T-helper 2 cell treated with Interferon-gamma antibody and Interleukin-4, amounts not matched to agents 5 μg/mL and 100 μg/mL, for 36 hours (primary cell): Measurements from ENCODE around the gene PLAGL2.

Experiments used
- DNase-seq: peaks from one replicate; pipeline ENCODE4 v3.0.0; 2021; ENCODE audit warnings: low spot score
- H3K27ac Mint-ChIP-seq: one replicate; pipeline ENCODE4 v1.8.0; 2021; ENCODE audit warnings: mild to moderate bottlenecking, mixed read lengths
- H3K27me3 Mint-ChIP-seq: one replicate; pipeline ENCODE4 v1.8.0; 2021; ENCODE audit warnings: low read depth, mixed read lengths
- H3K36me3 Mint-ChIP-seq: one replicate; pipeline ENCODE4 v1.8.0; 2021; ENCODE audit warnings: low read depth, mixed read lengths
- H3K4me1 Mint-ChIP-seq: one replicate; pipeline ENCODE4 v1.8.0; 2021; ENCODE audit warnings: low read depth, mixed read lengths
- H3K4me3 Mint-ChIP-seq: one replicate; pipeline ENCODE4 v1.8.0; 2022; ENCODE audit warnings: mild to moderate bottlenecking, moderate library complexity, mixed read lengths
- H3K9me3 Mint-ChIP-seq: one replicate; pipeline ENCODE4 v1.8.0; 2021; ENCODE audit warnings: mixed read lengths

Gene PLAGL2

DNA sequence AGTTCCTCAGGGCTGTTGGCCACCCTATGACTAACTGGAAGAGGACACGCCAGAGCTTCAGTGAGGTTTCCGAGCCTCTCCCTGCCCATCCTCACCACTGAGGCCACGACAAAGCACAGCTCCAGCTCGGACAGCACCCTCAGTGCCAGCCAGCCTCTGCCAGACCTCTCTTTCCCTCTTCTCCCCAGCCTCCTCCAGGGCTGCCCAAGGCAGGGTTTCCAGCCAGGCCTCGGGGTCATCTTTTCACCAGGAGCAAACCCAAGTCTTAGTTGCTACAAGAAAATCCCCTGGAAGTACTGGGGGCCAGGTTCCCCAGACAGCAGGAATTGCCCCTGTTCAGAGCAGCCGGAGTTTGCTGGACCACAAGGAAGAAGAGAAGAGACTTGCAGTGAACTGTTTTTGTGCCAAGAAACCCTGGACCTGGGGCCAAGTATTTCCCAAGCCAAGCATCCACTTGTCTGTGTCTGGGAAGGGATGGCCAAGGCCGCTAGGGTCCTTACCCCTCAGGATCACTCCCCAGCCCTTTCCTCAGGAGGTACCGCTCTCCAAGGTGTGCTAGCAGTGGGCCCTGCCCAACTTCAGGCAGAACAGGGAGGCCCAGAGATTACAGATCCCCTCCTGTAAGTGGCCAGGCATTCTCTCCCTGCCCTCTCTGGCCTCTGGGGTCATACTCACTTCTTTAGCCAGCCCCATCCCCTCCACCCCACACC is 41.6 kb downstream of the PLAGL2 start:
- no peaks in the 10 kb centered on the region for H3K27me3 Mint-ChIP-seq
- H3K4me1 Mint-ChIP-seq, result no peaks in the 10 kb centered on the region
- H3K9me3 Mint-ChIP-seq, result no peaks in the 10 kb centered on the region
- no peak for DNase-seq
- H3K36me3 Mint-ChIP-seq, result peaks cover 30% of the 10 kb centered on the region
- H3K27ac Mint-ChIP-seq, result no peak overlapping the region
- H3K4me3 Mint-ChIP-seq, result no peak overlapping the region

- Mint-ChIP-seq H3K27ac (no peak overlapping the region), H3K4me3 (no peak overlapping the region), H3K9me3 (no peaks in the 10 kb centered on the region), H3K27me3 (no peaks in the 10 kb centered on the region), H3K4me1 (no peaks in the 10 kb centered on the region), H3K36me3 (peaks cover 30% of the 10 kb centered on the region)
- DNase-seq, result no peak
Measured at GRCh38 chr20:32164984-32165735, 42.4 kb downstream of the PLAGL2 start.

DNA sequence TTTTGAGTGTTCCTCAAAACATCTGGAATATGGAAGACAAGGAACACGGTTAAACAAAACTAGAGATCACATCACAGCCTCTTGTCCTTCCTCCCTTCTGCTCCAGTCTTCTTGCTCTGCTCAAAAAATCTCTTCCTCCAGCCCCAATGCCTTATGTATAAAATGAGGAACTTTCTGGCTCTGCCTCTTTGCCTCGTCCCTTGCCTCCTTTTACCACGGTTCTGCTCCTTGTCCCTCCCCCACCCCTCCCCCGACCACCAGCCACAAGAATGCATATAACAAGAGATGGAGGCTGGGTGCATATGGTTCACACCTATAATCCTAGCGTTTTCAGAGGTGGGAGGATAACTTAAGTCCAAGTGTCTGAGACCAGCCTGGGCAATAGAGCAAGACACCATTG is 43.6 kb downstream of the PLAGL2 start:
- no peaks in the 10 kb centered on the region for H3K27me3 Mint-ChIP-seq
- no peaks in the 10 kb centered on the region for H3K9me3 Mint-ChIP-seq
- no peak overlapping the region for H3K27ac Mint-ChIP-seq
- no peaks in the 10 kb centered on the region for H3K4me1 Mint-ChIP-seq
- no peak overlapping the region for H3K4me3 Mint-ChIP-seq
- peaks cover 32% of the 10 kb centered on the region for H3K36me3 Mint-ChIP-seq
- DNase-seq, result no peak

DNA sequence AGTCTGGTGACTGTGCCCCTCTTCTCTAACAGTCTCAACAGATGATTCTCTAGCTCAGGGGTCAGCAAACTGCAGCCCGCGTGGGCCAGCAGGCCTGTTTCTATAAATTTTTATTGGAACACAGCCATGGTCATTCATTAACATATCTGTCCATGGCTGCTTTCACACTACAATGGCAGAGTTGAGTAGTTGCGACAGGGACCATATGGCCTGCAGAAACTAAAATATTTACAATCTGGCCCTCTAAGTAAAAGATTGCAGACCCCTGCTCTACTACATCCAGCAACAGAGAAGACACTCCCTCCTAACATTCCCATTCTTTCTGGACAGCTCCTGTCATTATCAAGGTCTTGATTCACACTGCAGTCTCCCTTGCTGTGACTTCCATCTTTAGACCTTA is 45.2 kb downstream of the PLAGL2 start:
- Mint-ChIP-seq H3K4me1 (no peaks in the 10 kb centered on the region), H3K27me3 (no peaks in the 10 kb centered on the region), H3K27ac (no peak overlapping the region), H3K36me3 (peaks cover 36% of the 10 kb centered on the region), H3K9me3 (no peaks in the 10 kb centered on the region), H3K4me3 (no peak overlapping the region)
- no peak for DNase-seq

DNA sequence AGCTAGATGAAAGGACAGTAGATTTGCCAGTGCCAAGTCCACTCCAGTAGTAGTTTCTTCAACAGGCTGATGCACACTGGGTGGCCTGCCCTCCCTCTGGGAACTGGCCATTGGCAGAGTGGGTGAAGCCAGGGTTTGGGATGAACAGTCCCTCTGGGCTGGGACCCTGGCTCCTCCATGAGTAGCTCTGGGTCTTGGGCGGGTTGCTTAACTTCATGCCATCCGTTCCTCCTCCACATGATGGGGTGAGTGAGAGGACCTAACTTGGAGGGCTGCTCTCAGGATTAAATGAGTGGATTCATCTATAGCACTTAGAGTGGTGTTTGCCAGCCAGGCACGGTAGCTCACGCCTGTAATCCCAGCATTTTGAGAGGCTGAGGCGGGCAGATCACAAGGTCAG is 47.2 kb downstream of the PLAGL2 start:
- DNase-seq, result no peak
- Mint-ChIP-seq H3K27me3 (no peaks in the 10 kb centered on the region), H3K4me3 (no peak overlapping the region), H3K4me1 (no peaks in the 10 kb centered on the region), H3K36me3 (peaks cover 27% of the 10 kb centered on the region), H3K9me3 (no peaks in the 10 kb centered on the region), H3K27ac (no peak overlapping the region)

- Mint-ChIP-seq H3K36me3 (peaks cover 25% of the 10 kb centered on the region), H3K27me3 (no peaks in the 10 kb centered on the region), H3K27ac (no peak overlapping the region), H3K4me1 (no peaks in the 10 kb centered on the region), H3K9me3 (no peaks in the 10 kb centered on the region), H3K4me3 (no peak overlapping the region)
- no peak for DNase-seq
Measured at GRCh38 chr20:32159766-32160221, 47.7 kb downstream of the PLAGL2 start.

- H3K4me3 Mint-ChIP-seq, result no peak overlapping the region
- no peaks in the 10 kb centered on the region for H3K27me3 Mint-ChIP-seq
- no peak for DNase-seq
- H3K27ac Mint-ChIP-seq, result no peak overlapping the region
- no peaks in the 10 kb centered on the region for H3K9me3 Mint-ChIP-seq
- H3K4me1 Mint-ChIP-seq, result no peaks in the 10 kb centered on the region
- H3K36me3 Mint-ChIP-seq, result peaks cover 25% of the 10 kb centered on the region
Measured at GRCh38 chr20:32158943-32159660, 48.4 kb downstream of the PLAGL2 start.

- no peak overlapping the region for H3K4me3 Mint-ChIP-seq
- no peak for DNase-seq
- H3K36me3 Mint-ChIP-seq, result peaks cover 28% of the 10 kb centered on the region
- no peaks in the 10 kb centered on the region for H3K4me1 Mint-ChIP-seq
- H3K27me3 Mint-ChIP-seq, result no peaks in the 10 kb centered on the region
- no peak overlapping the region for H3K27ac Mint-ChIP-seq
- H3K9me3 Mint-ChIP-seq, result no peaks in the 10 kb centered on the region
Measured at GRCh38 chr20:32158351-32158750, 49.2 kb downstream of the PLAGL2 start.

DNA sequence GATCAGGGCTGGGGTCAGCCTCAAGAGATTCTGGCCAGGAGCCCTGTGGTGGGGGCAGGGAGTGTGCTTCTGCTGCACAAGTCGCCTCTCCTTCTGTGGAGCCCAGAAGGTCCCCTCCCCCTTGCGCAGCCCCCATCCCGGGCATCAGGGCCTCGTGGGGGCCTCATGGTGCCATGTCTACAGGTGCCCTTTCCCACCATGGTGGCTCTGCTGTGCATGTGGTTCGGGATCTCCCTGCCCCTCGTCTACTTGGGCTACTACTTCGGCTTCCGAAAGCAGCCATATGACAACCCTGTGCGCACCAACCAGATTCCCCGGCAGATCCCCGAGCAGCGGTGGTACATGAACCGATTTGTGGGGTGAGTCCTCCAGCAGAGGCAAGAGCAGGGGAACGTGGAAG is 49.9 kb downstream of the PLAGL2 start:
- no peak overlapping the region for H3K27ac Mint-ChIP-seq
- no peak overlapping the region for H3K4me3 Mint-ChIP-seq
- peaks cover 34% of the 10 kb centered on the region for H3K36me3 Mint-ChIP-seq

DNA sequence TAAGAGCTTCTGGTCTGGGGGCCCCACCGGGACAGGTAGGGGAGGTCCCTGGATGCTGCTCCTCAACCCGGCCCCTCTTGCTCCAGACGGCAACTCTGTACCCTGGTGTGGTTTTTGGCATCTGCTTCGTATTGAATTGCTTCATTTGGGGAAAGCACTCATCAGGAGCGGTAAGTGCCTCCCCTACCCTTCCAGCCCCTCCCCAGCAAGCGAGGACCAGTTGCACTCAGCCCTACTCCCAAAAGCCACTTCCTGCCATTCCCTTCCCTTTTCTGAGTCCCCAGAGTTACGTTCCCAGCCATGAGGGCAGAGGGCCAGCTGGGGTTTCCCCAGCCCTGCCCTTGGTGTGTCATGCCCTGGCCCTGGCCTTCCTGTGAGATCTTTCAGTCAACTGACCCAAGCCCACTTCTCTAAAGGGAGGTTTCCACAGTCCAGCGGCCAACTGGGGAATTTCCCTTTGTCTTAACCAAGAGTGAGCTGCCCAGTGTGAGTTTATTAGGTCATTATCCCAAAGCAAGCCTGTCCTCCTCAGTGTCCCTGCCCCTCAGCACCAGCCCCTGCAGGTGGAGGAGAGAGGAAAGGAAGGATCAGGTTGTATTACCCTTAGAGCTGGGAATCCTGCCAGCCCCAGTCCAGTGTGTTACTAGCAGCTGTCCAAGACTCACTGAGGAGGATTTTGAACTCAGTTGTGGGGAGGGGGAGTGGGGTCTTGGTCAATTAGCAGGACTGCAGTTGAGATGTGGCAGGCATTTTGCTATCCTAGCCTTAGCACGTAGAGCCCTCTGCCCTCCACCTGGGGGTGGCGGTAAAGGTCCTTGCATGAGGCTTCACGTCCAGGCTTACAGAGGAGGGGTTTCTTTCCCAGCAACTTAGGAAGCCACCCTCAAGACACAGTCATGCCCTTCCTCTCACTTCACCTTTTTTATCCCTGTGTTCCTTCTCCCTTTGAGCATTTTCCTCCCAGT is 52.2 kb downstream of the PLAGL2 start:
- Mint-ChIP-seq H3K4me3 (no peak overlapping the region), H3K36me3 (peaks cover 31% of the 10 kb centered on the region), H3K27ac (no peak overlapping the region), H3K4me1 (no peaks in the 10 kb centered on the region), H3K9me3 (no peaks in the 10 kb centered on the region), H3K27me3 (no peaks in the 10 kb centered on the region)
- DNase-seq, result no peak

More for the DNA sequence above, 49.9 kb downstream of the PLAGL2 start:
- H3K9me3 Mint-ChIP-seq, result no peaks in the 10 kb centered on the region
- no peaks in the 10 kb centered on the region for H3K4me1 Mint-ChIP-seq
- H3K27me3 Mint-ChIP-seq, result no peaks in the 10 kb centered on the region
- DNase-seq, result no peak

DNA sequence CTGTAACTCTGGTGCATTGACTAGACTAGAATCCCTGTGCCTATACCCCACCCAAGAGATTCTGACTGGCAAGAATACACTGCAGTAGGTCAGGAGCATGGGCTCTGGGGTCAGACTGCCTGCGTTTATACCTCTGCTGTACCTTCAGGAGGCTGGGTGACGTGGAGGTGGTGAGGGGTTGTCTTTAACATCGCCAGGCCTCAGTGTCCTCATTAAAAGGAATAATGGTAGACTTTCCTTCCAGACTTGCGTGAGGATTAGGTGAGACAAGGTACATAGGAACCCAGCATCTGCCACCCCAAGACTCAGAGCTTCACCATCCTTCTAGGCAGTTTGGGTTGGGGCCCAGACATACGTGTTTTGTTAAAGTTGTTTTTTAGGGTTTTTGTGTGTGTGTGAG is 53.8 kb downstream of the PLAGL2 start:
- H3K9me3 Mint-ChIP-seq, result no peaks in the 10 kb centered on the region
- no peaks in the 10 kb centered on the region for H3K27me3 Mint-ChIP-seq
- H3K36me3 Mint-ChIP-seq, result peaks cover 32% of the 10 kb centered on the region
- H3K4me3 Mint-ChIP-seq, result no peak overlapping the region
- no peak for DNase-seq
- no peak overlapping the region for H3K27ac Mint-ChIP-seq
- no peaks in the 10 kb centered on the region for H3K4me1 Mint-ChIP-seq

DNA sequence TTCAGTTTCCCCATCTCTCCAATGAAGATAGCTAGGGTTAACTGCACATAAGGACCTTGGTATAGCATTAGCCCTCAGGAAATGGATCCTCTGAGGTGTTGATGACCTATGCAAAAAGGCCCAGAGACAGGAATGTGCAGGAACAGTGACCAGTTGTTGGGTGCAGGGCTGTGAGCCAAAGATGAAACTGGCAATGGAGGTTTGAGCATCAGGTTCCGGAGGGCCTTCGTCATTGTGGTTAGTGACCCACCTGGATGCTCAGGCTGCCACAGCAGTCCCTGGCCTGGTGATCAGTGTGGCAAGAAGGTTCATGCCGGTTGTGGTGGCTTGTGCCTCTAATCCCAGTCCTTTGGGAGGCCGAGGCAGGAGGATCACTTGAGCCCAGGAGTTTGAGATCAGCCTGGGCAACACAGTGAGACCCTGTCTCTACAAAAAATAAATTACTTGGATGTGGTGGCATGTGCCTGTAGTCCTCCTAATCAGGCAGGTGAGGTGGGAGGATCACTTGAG is 54.3 kb downstream of the PLAGL2 start:
- Mint-ChIP-seq H3K27ac (no peak overlapping the region), H3K4me1 (no peaks in the 10 kb centered on the region), H3K36me3 (peaks cover 28% of the 10 kb centered on the region), H3K9me3 (no peaks in the 10 kb centered on the region), H3K4me3 (no peak overlapping the region), H3K27me3 (no peaks in the 10 kb centered on the region)
- DNase-seq, result no peak

- Mint-ChIP-seq H3K9me3 (no peaks in the 10 kb centered on the region), H3K4me3 (no peak overlapping the region), H3K4me1 (no peaks in the 10 kb centered on the region), H3K27me3 (no peaks in the 10 kb centered on the region), H3K27ac (no peak overlapping the region), H3K36me3 (peaks cover 28% of the 10 kb centered on the region)
- DNase-seq, result no peak
Measured at GRCh38 chr20:32152421-32153155, 55.0 kb downstream of the PLAGL2 start.
